GM19351 (cell line): ENCODE measurements around the gene AWAT1.
"Not testable (repeated sequence)": the region's sequence is repeated elsewhere in the genome, so short reads cannot be mapped to it uniquely, and the experiment has no call there.

ENCODE experiments used
- ATAC-seq: cut with Tn5 transposase; IDR thresholded peaks from one replicate; pipeline ENCODE4 v1.9.1; 2021; ENCODE audit warnings: mild to moderate bottlenecking, moderate library complexity; ENCODE audit not compliant: unreplicated experiment

AWAT1 gene

DNA sequence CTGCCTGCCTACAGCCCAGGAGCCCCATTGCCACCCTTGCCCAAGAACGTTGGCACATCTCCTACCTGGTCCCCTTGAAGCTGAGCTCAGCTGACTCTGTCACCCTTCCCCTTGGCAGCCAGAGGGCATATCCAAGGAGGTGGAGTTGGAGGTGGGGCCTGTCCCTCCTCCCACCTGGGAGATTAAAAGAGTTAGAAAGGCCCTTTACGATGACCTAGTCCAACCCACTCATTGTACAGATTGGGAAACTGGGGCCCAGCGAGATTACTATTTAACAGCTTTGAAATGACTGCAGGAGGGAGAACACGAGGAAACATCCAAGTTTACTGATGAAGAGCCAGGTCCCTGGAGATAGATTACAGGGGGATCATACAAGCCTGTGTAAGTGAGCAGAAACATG lies 25.6 kb downstream of the AWAT1 start, which contains the start of gene P2RY4:
Gene P2RY4, minus strand, starts transcription at position 101 of the 400 bp plus-strand sequence. CDS start 580 bp downstream, outside the sequence.
- no peak for ATAC-seq

DNA sequence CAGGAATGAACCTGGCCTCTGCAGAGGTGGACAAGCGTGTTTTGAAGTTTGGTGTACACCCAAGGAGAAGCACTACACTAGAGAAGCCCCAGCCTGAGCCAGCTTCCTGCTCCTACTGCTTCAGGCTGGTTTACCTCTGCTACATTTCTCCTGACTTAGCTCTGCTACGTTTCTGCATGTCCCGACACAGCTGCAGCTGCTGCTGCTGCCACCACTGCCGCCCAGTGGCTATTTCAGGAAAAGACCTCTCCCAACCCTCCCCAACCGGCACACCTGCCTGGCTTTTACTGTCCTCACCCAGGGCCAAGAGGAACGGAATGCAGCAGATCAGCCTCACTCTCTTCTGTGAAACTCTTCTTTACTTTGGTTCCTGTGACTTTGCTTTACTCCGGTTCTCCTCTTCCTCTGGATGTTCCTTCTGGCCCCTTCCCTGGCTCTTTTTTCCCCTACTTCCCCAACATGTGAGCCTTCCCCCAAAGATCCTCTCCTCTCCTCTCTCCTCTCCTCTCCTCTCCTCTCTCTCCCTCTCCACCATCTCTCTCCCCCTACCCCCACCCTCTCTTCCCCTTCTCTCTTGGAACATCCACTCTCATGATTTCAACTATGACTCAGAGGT lies 28.6 kb downstream of the AWAT1 start:
- peak; percentile 92 for ATAC-seq

GRCh38 chrX:70264784-70265183 lies 30.3 kb downstream of the AWAT1 start:
- ATAC-seq: no peak

DNA sequence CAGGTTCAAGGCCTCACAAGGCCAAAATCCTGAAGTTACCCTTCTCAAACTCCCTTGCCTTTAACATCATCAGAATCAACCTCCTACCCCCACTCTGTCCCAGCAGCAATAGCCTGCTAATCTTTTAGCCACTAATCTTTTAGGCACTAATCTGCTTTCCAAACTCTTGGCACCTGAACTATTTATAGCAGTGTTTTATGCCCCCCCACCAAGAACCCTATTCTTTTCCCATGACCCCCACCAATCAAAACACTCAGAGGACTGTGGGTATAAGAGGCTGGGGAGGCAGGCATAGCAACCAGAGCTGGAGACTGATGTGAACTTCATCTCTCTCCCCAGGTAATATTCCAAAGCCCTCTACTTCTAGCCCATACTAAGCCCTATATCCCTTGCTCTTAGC lies 33.6 kb downstream of the AWAT1 start, which contains the start of gene ARR3:
Gene ARR3, plus strand, starts transcription at position 301 of the 400 bp plus-strand sequence. CDS start 1,052 bp downstream, outside the sequence.
- ATAC-seq: no peak

DNA sequence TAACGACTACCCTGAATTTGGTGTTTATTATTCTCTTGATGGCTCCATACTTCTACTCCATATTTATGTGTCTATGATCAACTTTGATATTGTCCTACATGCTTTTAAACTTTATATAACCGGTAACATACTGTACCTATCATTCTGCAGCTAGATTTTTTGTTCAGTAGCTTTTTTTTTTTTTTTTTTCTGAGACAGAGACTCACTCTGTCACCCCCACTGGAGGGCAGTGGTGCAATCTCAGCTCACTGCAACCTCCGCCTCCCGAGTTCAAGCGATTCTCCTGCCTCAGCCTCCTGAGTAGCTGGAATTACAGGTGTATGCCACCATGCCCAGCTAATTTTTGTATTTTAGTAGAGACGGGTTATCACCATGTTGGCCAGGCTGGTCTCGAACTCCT lies 39.6 kb downstream of the AWAT1 start:
- ATAC-seq: not testable (repeated sequence)

GRCh38 chrX:70279081-70279480 lies 44.6 kb downstream of the AWAT1 start:
- ATAC-seq: no peak

DNA sequence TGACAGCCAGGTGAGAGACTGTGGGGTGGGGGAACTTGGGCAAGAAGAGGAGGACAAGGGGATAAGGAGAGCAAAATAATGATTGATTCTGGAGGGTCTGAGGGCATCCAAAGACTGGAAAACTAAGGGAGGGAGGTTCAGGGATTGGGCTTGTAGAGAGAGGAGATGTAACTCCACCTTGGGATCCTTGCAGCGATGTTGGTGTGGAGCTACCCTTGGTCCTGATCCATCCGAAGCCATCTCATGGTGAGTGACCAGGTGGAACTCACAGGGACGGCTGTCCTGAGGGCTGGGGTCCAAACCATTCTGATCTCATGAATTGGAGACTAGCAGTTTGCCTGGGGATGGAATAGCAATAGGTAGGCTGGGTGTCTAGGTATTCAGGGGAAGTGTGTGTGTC lies 46.1 kb downstream of the AWAT1 start:
- ATAC-seq: no peak

DNA sequence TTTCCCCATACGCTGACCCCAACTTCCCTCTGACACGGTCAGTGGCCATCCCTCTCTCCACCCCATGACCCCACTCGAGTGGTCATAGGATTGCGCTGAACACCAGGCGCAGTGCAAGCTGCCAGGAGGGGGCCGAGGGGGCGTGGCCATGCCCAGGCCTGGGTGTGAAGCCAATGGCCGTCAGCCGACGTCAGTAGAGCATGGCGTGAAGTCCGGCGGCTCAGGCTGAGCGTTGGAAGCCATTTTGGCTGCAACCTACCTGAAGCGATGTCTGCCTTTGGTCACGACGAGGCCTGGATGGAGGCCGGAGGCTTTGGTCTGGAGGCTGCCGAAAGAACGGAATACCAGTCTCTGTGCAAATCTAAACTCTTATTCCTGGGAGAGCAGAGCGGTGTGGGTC lies 47.5 kb downstream of the AWAT1 start, which contains the start of gene RAB41:
Gene RAB41, plus strand, starts transcription at position 222 of the 400 bp plus-strand sequence. Its CDS starts 46 bp downstream, at position 268.
- ATAC-seq: no peak

- peak; percentile 3 for ATAC-seq
Observed at GRCh38 chrX:70289168-70289792, 54.8 kb downstream of the AWAT1 start.
